PC-3 (cell line): ENCODE data around the gene PBXIP1. TPM values are rescaled to one million over a fixed set of nuclear protein-coding genes. Genes with fewer than 3 reads are reported as not detected.
A peak's percentile ranks its signal among the peaks of the same experiment; 100 is the strongest.

Experiments used
- ATAC-seq: fragments of 200-7000 bp; cut with Tn5 transposase; 2 replicates; pipeline ENCODE4 v1.9.1; 2020; ENCODE audit warnings: mild to moderate bottlenecking, moderate library complexity
- BruUV-seq: library from RNA; stranded (reverse); fragments of 400-500 nt; replicated peaks from 2 replicates; lab custom pipeline; 2021; lab: Mats Ljungman, UMichigan
- CTCF ChIA-PET: fragments of 300-600 bp; sonication (Branson Sonifier 250); formaldehyde crosslinking; loops from one replicate; lab custom pipeline; 2022; ENCODE audit warnings: antibody characterized with exemption; lab: Charles Lee
- POLR2A ChIA-PET: fragments of 300-600 bp; sonication (Branson Sonifier 250); formaldehyde crosslinking; loops from one replicate; lab custom pipeline; 2022; ENCODE audit warnings: antibody characterized with exemption; ENCODE audit not compliant: unreplicated experiment; lab: Charles Lee
- DNase-seq: peaks from one replicate; pipeline ENCODE4 v3.0.0-alpha.2; 2015
- H2AFZ ChIP-seq: fragments of 300-600 bp; sonication (generic); 2 replicates; pipeline ENCODE4 v1.6.0; 2016; ENCODE audit warnings: antibody characterized with exemption, low read length
- H3F3A ChIP-seq: fragments of 300-600 bp; sonication (generic); one replicate; pipeline ENCODE4 v1.6.0; 2017; ENCODE audit warnings: antibody characterized with exemption, low read length, control low read depth, mild to moderate bottlenecking; ENCODE audit not compliant: unreplicated experiment
- H3K27ac ChIP-seq: fragments of 300-600 bp; sonication (generic); 2 replicates; pipeline ENCODE4 v1.5.1; 2016; ENCODE audit warnings: mild to moderate bottlenecking, low read length
- H3K27me3 ChIP-seq: fragments of 300-600 bp; sonication (generic); 2 replicates; pipeline ENCODE4 v1.6.1; 2016; ENCODE audit warnings: low read length, mixed read lengths
- H3K36me3 ChIP-seq: fragments of 300-600 bp; sonication (generic); 2 replicates; pipeline ENCODE4 v1.6.1; 2016; ENCODE audit warnings: low read depth, mixed run types, low read length, mixed read lengths
- H3K4me1 ChIP-seq: fragments of 300-600 bp; sonication (generic); 2 replicates; pipeline ENCODE4 v1.5.1; 2016; ENCODE audit warnings: low read length; ENCODE audit not compliant: insufficient read depth
- H3K4me2 ChIP-seq: fragments of 300-600 bp; sonication (generic); 2 replicates; pipeline ENCODE4 v1.6.0; 2016; ENCODE audit warnings: low read length
- H3K4me3 ChIP-seq: fragments of 300-600 bp; sonication (generic); 2 replicates; pipeline ENCODE4 v1.5.1; 2016; ENCODE audit warnings: mild to moderate bottlenecking, low read length, mixed read lengths
- H3K79me2 ChIP-seq: fragments of 300-600 bp; sonication (generic); 2 replicates; pipeline ENCODE4 v1.6.1; 2017; ENCODE audit warnings: low read length, mixed read lengths
- H3K9ac ChIP-seq: fragments of 300-600 bp; sonication (generic); 2 replicates; pipeline ENCODE4 v1.6.0; 2016; ENCODE audit warnings: mild to moderate bottlenecking, low read length
- H3K9me2 ChIP-seq: fragments of 300-600 bp; sonication (generic); replicated peaks from 2 replicates; pipeline ENCODE4 v1.6.1; 2016; ENCODE audit warnings: mixed run types, low read length, mixed read lengths
- H3K9me3 ChIP-seq: fragments of 300-600 bp; sonication (generic); 2 replicates; pipeline ENCODE4 v1.6.1; 2016; ENCODE audit warnings: low read length, mixed read lengths
- H4K20me1 ChIP-seq: fragments of 300-600 bp; sonication (generic); 2 replicates; pipeline ENCODE4 v1.6.1; 2016; ENCODE audit warnings: low read length, mixed read lengths
- CTCF ChIP-seq: fragments of 300-600 bp; sonication (generic); conservative IDR thresholded peaks from 2 replicates; pipeline ENCODE4 v1.5.1; 2017; ENCODE audit warnings: antibody characterized with exemption, low read depth, mild to moderate bottlenecking, low read length
- EZH2 ChIP-seq: fragments of 300-600 bp; sonication (generic); IDR thresholded peaks from one replicate; pipeline ENCODE4 v1.6.1; 2017; ENCODE audit warnings: antibody characterized with exemption, mild to moderate bottlenecking, low read length; ENCODE audit not compliant: unreplicated experiment
- EZH2phosphoT487 ChIP-seq: fragments of 300-600 bp; sonication (generic); IDR thresholded peaks from 2 replicates; pipeline ENCODE4 v1.6.1; 2018; ENCODE audit warnings: mild to moderate bottlenecking, antibody characterized with exemption, low read length, borderline replicate concordance
- intact Hi-C: fragments of 100-400 bp; cut with micrococcal nuclease; formaldehyde crosslinking; loops from 2 replicates; pipeline ENCODE4 v1.9.0; 2023
- total RNA-seq: library from RNA; depleted of rRNA; stranded (reverse); fragments of >200 nt; gene quantifications from 2 replicates; pipeline ENCODE4 v1.2.3, GENCODE V29; 2014

Gene PBXIP1
- total RNA-seq, 1 experiment from 2014 or later = 35.4 TPM

DNA sequence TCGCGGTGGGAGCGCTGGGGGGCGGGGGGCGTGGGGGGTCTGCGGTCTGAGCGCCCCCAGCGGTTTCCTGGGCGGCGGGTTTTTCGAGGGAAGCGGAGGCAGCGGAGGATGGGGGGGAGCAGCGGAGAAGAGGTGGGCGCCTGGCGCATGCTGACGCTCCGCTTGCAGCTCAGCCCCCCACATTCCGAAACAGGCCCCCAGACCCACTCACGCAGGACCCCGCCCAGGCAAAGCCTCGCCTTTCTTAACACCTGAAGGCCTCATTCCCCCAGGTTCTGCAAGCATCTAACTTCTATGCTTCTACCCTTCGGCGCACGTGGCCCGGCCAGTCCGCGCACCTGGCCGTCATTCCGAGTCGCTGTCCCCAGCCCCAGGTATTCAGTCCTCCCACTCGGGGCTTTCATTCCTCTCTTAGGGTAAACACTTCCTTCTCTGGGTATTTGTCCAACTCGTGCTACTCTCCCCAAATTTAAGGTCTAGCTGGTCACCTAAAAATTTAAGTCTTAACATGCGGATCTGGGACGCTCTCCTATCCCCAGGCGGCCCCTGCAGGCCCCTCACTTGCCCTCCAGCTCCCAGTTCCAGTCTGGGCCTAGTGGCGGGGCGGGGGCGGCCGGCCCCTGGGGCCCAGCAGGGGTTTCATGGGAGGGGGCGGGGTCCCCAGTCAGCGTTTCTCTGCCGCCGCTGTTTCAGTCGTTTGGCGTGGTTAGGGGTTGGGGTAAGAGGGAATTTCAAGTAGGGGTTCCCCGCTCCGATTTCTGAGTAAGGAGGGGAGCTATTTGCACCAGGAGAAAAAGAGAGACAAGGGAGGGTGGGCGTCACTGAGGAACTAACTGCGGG lies 43.9 kb upstream of the PBXIP1 start:
- TF ChIP-seq CTCF = no peak
- TF ChIP-seq EZH2 = no peak
- TF ChIP-seq EZH2phosphoT487 = no peak
- CTCF ChIA-PET = interaction anchor here (0.8 to 1.5 kb wide), 5 partner anchors 16 to 86 kb away, joined by 3 to 8 read pairs (median 4); partner anchors contain the start of genes FLAD1 and SHC1
- ATAC-seq (no peak), DNase-seq (peak; percentile 38)
- no peaks in the 10 kb centered on the region for H4K20me1 ChIP-seq
- peak overlapping the region; percentile 78 for H2AFZ ChIP-seq
- H3F3A ChIP-seq = peaks cover 4% of the 10 kb centered on the region
- BruUV-seq = no TSS peak
- H3K9ac ChIP-seq = peak overlapping the region; percentile 54
- peak overlapping the region; percentile 75 for H3K4me2 ChIP-seq
- H3K4me1 ChIP-seq = peaks cover 29% of the 10 kb centered on the region
- H3K36me3 ChIP-seq = no peaks in the 10 kb centered on the region
- peak overlapping the region; percentile 58 for H3K4me3 ChIP-seq
- intact Hi-C loops = loop anchor here (2.0 kb wide), 1 partner anchor 39 kb away; the partner anchor contains the start of gene PYGO2
- no peaks in the 10 kb centered on the region for H3K9me2 ChIP-seq
- POLR2A ChIA-PET = interaction anchor here (0.6 kb wide), 1 partner anchor 63 kb away, joined by 9 read pairs; no protein-coding TSS in a partner anchor
- no peaks in the 10 kb centered on the region for H3K9me3 ChIP-seq
- peaks cover 22% of the 10 kb centered on the region for H3K79me2 ChIP-seq
- H3K27me3 ChIP-seq = no peaks in the 10 kb centered on the region
- peak overlapping the region; percentile 77 for H3K27ac ChIP-seq

DNA sequence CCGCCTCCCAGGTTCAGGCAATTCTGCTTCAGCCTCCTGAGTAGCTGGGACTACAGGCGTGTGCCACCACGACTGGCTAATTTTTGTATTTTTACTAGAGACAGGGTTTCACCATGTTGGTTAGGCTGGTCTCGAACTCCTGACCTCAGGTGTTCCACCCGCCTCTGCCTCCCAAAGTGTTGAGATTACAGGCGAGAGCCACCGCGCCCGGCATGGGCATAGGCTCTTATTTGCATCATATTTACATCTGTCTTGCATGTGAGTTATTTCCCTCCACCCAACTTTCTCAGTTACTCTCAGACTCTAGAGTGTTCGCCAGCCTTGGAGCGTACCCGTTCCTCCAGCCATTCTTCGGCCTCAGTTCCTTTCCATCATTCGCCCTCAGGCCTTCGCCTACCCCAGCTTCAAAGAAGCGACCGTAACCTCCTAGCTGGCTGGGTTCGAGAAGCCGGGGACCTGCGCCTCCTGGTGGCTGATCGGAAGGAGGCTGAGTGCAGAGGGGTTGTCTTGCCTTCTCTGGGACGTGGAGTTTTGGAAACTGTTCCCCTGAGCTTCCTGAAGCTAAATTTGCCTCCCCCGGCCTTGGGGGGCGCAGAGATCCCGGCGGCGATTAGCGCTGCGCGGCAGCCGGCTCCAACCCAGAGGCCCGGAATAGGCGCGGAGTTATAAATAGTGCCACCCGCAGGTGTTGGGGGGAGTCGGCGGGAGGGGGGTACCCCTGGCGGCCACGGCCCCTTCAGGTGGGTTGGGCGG lies 43.1 kb upstream of the PBXIP1 start:
- ChIA-PET CTCF (interaction anchor here (0.6 to 1.5 kb wide), 7 partner anchors 15 to 86 kb away, joined by 3 to 8 read pairs (median 4); partner anchors contain the start of genes FLAD1 and PBXIP1), POLR2A (no interaction called here)
- peaks cover 14% of the 10 kb centered on the region for H3K79me2 ChIP-seq
- peak overlapping the region; percentile 58 for H3K4me3 ChIP-seq
- no peaks in the 10 kb centered on the region for H3F3A ChIP-seq
- TF ChIP-seq EZH2phosphoT487 (no peak), CTCF (peak; percentile 99), EZH2 (no peak)
- H3K9me2 ChIP-seq = no peaks in the 10 kb centered on the region
- no peak overlapping the region for H3K9ac ChIP-seq
- DNase-seq = peak; percentile 77
- H3K9me3 ChIP-seq = no peaks in the 10 kb centered on the region
- H3K4me1 ChIP-seq = peaks cover 21% of the 10 kb centered on the region
- H3K4me2 ChIP-seq = peak overlapping the region; percentile 75
- no peak for ATAC-seq
- peak overlapping the region; percentile 78 for H2AFZ ChIP-seq
- no TSS peak for BruUV-seq
- no peaks in the 10 kb centered on the region for H4K20me1 ChIP-seq
- H3K36me3 ChIP-seq = no peaks in the 10 kb centered on the region
- H3K27ac ChIP-seq = no peak overlapping the region
- no peaks in the 10 kb centered on the region for H3K27me3 ChIP-seq
- intact Hi-C loops = no loop called here
